Lower lobe of right lung (tissue), 2 donors: Measurements from ENCODE around the gene MKNK2. TPM values are rescaled to one million over a fixed set of nuclear protein-coding genes. Genes with fewer than 3 reads are reported as not detected.
A peak's percentile ranks its signal among the peaks of the same experiment; 100 is the strongest.
"Not testable (repeated sequence)": the region's sequence is repeated elsewhere in the genome, so short reads cannot be mapped to it uniquely, and the experiment has no call there.

Experiments used
- ATAC-seq, 2 donors: fragments of 200-7000 bp; cut with Tn5 transposase; one replicate each; pipeline ENCODE4 v1.9.1; 2020 to 2022; ENCODE audit warnings: mild to moderate bottlenecking in 2 of 2, moderate library complexity in 2 of 2
- DNase-seq: peaks from one replicate; pipeline ENCODE4 v3.0.0-alpha.2; 2020
- H3K27ac ChIP-seq: fragments of 200-600 bp; one replicate; pipeline ENCODE4 v1.8.0; 2022
- H3K27me3 ChIP-seq: fragments of 200-600 bp; one replicate; pipeline ENCODE4 v1.8.0; 2022; ENCODE audit warnings: low read depth
- H3K36me3 ChIP-seq: fragments of 200-600 bp; one replicate; pipeline ENCODE4 v1.8.0; 2022; ENCODE audit warnings: mild to moderate bottlenecking
- H3K4me1 ChIP-seq: fragments of 200-600 bp; one replicate; pipeline ENCODE4 v1.8.0; 2022
- H3K4me3 ChIP-seq: fragments of 200-600 bp; one replicate; pipeline ENCODE4 v1.8.0; 2022; ENCODE audit warnings: mild to moderate bottlenecking
- H3K9me3 ChIP-seq: fragments of 200-600 bp; one replicate; pipeline ENCODE4 v1.8.0; 2022
- CTCF ChIP-seq: fragments of 200-600 bp; IDR thresholded peaks from one replicate; pipeline ENCODE4 v1.8.0; 2022; ENCODE audit warnings: antibody characterized with exemption, mild to moderate bottlenecking
- intact Hi-C: fragments of 100-400 bp; cut with DNase I; formaldehyde crosslinking; loops from one replicate; pipeline ENCODE4 v1.11.0; 2022
- total RNA-seq: library from RNA; stranded (reverse); fragmentation: NEBNext Ultra II Directional; extraction: Animal tissue kit (Norgen Biotek cat#: 25700); gene quantifications from one replicate; pipeline ENCODE4 v1.2.1, GENCODE V29; 2021
- donor health status: DM: no; HTN: yes; CAD: no; lungs with severe emphysema.

The MKNK2 gene
- total RNA-seq, 1 donor from 2014 or later = 268 TPM

GRCh38 chr19:2038284-2039088, 12.6 kb downstream of the MKNK2 start:
- intact Hi-C loops = no loop called here
- no peak overlapping the region for H3K27ac ChIP-seq
- no peak overlapping the region for H3K4me3 ChIP-seq
- H3K4me1 ChIP-seq = peaks cover 42% of the 10 kb centered on the region
- no peaks in the 10 kb centered on the region for H3K27me3 ChIP-seq
- TF ChIP-seq CTCF = no peak
- ATAC-seq = no peak
- DNase-seq = no peak
- peaks cover 7% of the 10 kb centered on the region for H3K9me3 ChIP-seq
- peaks cover 54% of the 10 kb centered on the region for H3K36me3 ChIP-seq

- Histone ChIP-seq H3K27ac (no peak overlapping the region), H3K9me3 (peaks cover 7% of the 10 kb centered on the region), H3K36me3 (peaks cover 49% of the 10 kb centered on the region), H3K27me3 (no peaks in the 10 kb centered on the region), H3K4me1 (peaks cover 42% of the 10 kb centered on the region), H3K4me3 (no peak overlapping the region)
- intact Hi-C loops = no loop called here
- no peak for TF ChIP-seq CTCF
- no peak for ATAC-seq
- no peak for DNase-seq
Measured at GRCh38 chr19:2037651-2038255, 13.3 kb downstream of the MKNK2 start.

- DNase-seq (no peak), ATAC-seq (no peak)
- Histone ChIP-seq H3K9me3 (peaks cover 7% of the 10 kb centered on the region), H3K27ac (no peak overlapping the region), H3K36me3 (peaks cover 38% of the 10 kb centered on the region), H3K4me1 (peaks cover 42% of the 10 kb centered on the region), H3K27me3 (no peaks in the 10 kb centered on the region), H3K4me3 (no peak overlapping the region)
- intact Hi-C loops = no loop called here
- TF ChIP-seq CTCF = no peak
Measured at GRCh38 chr19:2036424-2036823, 14.6 kb downstream of the MKNK2 start.

- ATAC-seq (no peak), DNase-seq (peak; percentile 45)
- Histone ChIP-seq H3K4me1 (peaks cover 39% of the 10 kb centered on the region), H3K27me3 (no peaks in the 10 kb centered on the region), H3K36me3 (peaks cover 30% of the 10 kb centered on the region), H3K4me3 (no peak overlapping the region), H3K27ac (peak overlapping the region; percentile 46), H3K9me3 (peaks cover 7% of the 10 kb centered on the region)
- no peak for TF ChIP-seq CTCF
- intact Hi-C loops = no loop called here
Measured at GRCh38 chr19:2035590-2035991, 15.5 kb downstream of the MKNK2 start.

- Histone ChIP-seq H3K4me1 (peaks cover 34% of the 10 kb centered on the region), H3K4me3 (peak overlapping the region; percentile 3), H3K36me3 (peaks cover 24% of the 10 kb centered on the region), H3K27me3 (no peaks in the 10 kb centered on the region), H3K27ac (peak overlapping the region; percentile 92), H3K9me3 (peaks cover 7% of the 10 kb centered on the region)
- peak; percentile 7 for TF ChIP-seq CTCF
- ATAC-seq (peak; percentile 57 to 63), DNase-seq (peak; percentile 85)
- intact Hi-C loops = no loop called here
Measured at GRCh38 chr19:2034729-2035589, 16.1 kb downstream of the MKNK2 start.

GRCh38 chr19:2034253-2034652, 16.8 kb downstream of the MKNK2 start:
- peak overlapping the region; percentile 92 for H3K27ac ChIP-seq
- H3K36me3 ChIP-seq = peaks cover 17% of the 10 kb centered on the region
- intact Hi-C loops, H3K27me3 ChIP-seq, H3K4me3 ChIP-seq, ATAC-seq, DNase-seq, H3K9me3 ChIP-seq: not testable (repeated sequence)
- peaks cover 37% of the 10 kb centered on the region for H3K4me1 ChIP-seq
